Lower leg skin (tissue), 3 donors: ENCODE results near the gene NLRP9.
"Not testable (repeated sequence)": the region's sequence is repeated elsewhere in the genome, so short reads cannot be mapped to it uniquely, and the experiment has no call there.

Experiments used
- POLR2A ChIP-seq, 2 donors: fragments of 450-650 bp; IDR thresholded peaks; one replicate each; pipeline ENCODE4 v1.6.1; 2016 to 2017; ENCODE audit warnings: antibody characterized with exemption in 2 of 2, mild to moderate bottlenecking in 1 of 2, moderate library complexity in 1 of 2
- TF ChIP-seq, protein P1 (sequence below), 3 donors: fragments of 450-650 bp; IDR thresholded peaks; one replicate each; pipeline ENCODE4 v1.5.1; 2016; ENCODE audit warnings: antibody characterized with exemption in 3 of 3, mild to moderate bottlenecking in 3 of 3, moderate library complexity in 2 of 3

GRCh38 chr19:55768818-55769217, 30.6 kb upstream of the NLRP9 start, which contains the start of gene RFPL4AL1:
- not testable (repeated sequence) for TF ChIP-seq POLR2A (IDR thresholded peaks at IDR 0.05)
- TF ChIP-seq, protein P1, sequence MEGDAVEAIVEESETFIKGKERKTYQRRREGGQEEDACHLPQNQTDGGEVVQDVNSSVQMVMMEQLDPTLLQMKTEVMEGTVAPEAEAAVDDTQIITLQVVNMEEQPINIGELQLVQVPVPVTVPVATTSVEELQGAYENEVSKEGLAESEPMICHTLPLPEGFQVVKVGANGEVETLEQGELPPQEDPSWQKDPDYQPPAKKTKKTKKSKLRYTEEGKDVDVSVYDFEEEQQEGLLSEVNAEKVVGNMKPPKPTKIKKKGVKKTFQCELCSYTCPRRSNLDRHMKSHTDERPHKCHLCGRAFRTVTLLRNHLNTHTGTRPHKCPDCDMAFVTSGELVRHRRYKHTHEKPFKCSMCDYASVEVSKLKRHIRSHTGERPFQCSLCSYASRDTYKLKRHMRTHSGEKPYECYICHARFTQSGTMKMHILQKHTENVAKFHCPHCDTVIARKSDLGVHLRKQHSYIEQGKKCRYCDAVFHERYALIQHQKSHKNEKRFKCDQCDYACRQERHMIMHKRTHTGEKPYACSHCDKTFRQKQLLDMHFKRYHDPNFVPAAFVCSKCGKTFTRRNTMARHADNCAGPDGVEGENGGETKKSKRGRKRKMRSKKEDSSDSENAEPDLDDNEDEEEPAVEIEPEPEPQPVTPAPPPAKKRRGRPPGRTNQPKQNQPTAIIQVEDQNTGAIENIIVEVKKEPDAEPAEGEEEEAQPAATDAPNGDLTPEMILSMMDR (IDR thresholded peaks at IDR 0.05) = not testable (repeated sequence)
